BLaER1 (cell line): Measurements from ENCODE around the gene TGFBRAP1.

Experiments used
- H3K27ac ChIP-seq: shearing (Covaris generic); formaldehyde crosslinking; 2 replicates; pipeline ENCODE4 v1.8.1; 2022
- H3K27me3 ChIP-seq: shearing (Covaris generic); formaldehyde crosslinking; 2 replicates; pipeline ENCODE4 v1.8.1; 2022
- H3K36me3 ChIP-seq: shearing (Covaris generic); formaldehyde crosslinking; 2 replicates; pipeline ENCODE4 v1.8.1; 2022
- H3K4me1 ChIP-seq: shearing (Covaris generic); formaldehyde crosslinking; 2 replicates; pipeline ENCODE4 v1.8.1; 2022
- H3K4me2 ChIP-seq: shearing (Covaris generic); formaldehyde crosslinking; 2 replicates; pipeline ENCODE4 v1.8.1; 2022
- H3K4me3 ChIP-seq: shearing (Covaris generic); formaldehyde crosslinking; 2 replicates; pipeline ENCODE4 v1.8.1; 2022
- H3K9ac ChIP-seq: shearing (Covaris generic); formaldehyde crosslinking; 2 replicates; pipeline ENCODE4 v1.8.1; 2022
- H3K9me3 ChIP-seq: shearing (Covaris generic); formaldehyde crosslinking; 2 replicates; pipeline ENCODE4 v1.8.1; 2022
- H4K20me1 ChIP-seq: shearing (Covaris generic); formaldehyde crosslinking; 2 replicates; pipeline ENCODE4 v1.8.1; 2022
- Cebpa-rat ChIP-seq: shearing (Covaris generic); IDR thresholded peaks from 2 replicates; pipeline ENCODE4 v1.8.1; 2022

TGFBRAP1 gene

DNA sequence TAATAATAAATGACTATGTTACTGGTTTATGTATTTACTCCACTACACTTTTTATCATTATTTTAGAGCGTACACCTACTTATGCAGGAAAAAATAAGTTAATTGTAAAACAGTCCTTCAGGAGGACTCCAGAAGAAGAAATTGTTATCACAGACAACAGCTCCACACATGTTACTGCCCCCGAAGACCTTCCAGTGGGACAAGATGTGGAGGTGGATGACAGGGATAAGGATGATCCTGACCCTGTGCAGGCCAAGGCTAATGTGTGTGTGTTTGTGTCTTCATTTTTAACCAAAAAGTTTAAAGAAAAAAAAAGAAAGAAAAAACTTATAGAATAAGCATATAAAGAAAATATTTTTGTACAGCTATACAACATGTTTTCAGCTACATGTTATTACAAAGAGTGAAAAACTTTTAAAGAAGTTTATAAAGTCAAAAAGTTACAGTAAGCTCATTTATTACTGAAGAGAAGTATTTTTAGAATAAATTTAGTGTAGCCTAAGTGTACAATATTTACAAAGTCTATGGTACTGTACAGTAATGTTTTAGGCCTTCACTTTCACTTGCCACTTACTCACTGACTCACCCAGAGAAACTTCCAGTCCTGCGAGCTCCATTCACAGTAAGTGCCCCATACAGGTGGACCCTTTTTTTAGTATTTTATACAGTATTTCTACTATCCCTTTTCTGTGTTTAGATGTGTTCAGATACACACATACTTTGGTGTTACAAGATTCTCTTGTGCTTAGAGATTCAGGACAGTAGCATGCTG is 7.5 kb downstream of the TGFBRAP1 start:
- H3K4me2 ChIP-seq, result no peak overlapping the region
- H4K20me1 ChIP-seq, result peaks cover 94% of the 10 kb centered on the region

DNA sequence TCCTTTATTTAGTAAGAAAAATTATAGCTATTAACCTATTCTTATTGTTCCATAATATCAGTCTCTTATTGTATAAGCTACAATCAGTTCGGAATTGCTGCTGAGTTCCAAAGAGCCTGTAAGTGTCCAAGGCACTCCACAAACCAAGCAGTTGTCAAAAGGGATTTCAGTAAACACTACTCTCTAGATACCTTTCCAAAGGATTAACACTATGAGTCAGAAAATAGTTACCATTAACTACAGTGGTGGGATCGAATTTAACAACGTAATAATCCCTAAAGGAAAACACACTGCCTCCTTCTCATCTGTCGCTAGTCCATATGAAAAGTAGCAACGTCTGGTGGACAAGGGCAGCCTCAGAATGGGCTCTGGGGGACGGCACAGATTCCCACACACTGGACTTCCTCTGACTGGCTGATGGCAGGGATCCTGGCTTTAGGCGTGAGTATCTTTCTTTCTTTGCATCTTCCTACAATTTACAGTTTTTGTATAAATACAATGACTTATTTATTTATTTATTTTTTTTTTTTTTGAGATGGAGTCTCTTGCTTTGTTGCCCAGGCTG is 8.8 kb downstream of the TGFBRAP1 start:
- no peak overlapping the region for H3K4me2 ChIP-seq
- no peak overlapping the region for H3K4me3 ChIP-seq
- peaks cover 24% of the 10 kb centered on the region for H3K36me3 ChIP-seq
- TF ChIP-seq Cebpa-rat, result no peak
- H3K9me3 ChIP-seq, result no peaks in the 10 kb centered on the region
- H3K4me1 ChIP-seq, result peaks cover 33% of the 10 kb centered on the region
- no peaks in the 10 kb centered on the region for H3K27me3 ChIP-seq
- H3K27ac ChIP-seq, result no peak overlapping the region
- peaks cover 94% of the 10 kb centered on the region for H4K20me1 ChIP-seq
- no peak overlapping the region for H3K9ac ChIP-seq

More for the DNA sequence above, 7.5 kb downstream of the TGFBRAP1 start:
- peaks cover 34% of the 10 kb centered on the region for H3K4me1 ChIP-seq
- no peaks in the 10 kb centered on the region for H3K9me3 ChIP-seq
- H3K27ac ChIP-seq, result no peak overlapping the region
- no peak overlapping the region for H3K9ac ChIP-seq
- peaks cover 29% of the 10 kb centered on the region for H3K36me3 ChIP-seq
- no peak for TF ChIP-seq Cebpa-rat
- no peaks in the 10 kb centered on the region for H3K27me3 ChIP-seq
- H3K4me3 ChIP-seq, result no peak overlapping the region

- H3K4me3 ChIP-seq, result no peak overlapping the region
- peaks cover 5% of the 10 kb centered on the region for H3K4me1 ChIP-seq
- no peak overlapping the region for H3K27ac ChIP-seq
- H3K36me3 ChIP-seq, result peaks cover 4% of the 10 kb centered on the region
- H3K27me3 ChIP-seq, result no peaks in the 10 kb centered on the region
- no peak for TF ChIP-seq Cebpa-rat
- peaks cover 85% of the 10 kb centered on the region for H4K20me1 ChIP-seq
- no peak overlapping the region for H3K4me2 ChIP-seq
- no peaks in the 10 kb centered on the region for H3K9me3 ChIP-seq
- H3K9ac ChIP-seq, result no peak overlapping the region
These were observed 11.6 kb downstream of the TGFBRAP1 start for GRCh38 chr2:105317937-105318336.

- no peaks in the 10 kb centered on the region for H3K9me3 ChIP-seq
- TF ChIP-seq Cebpa-rat, result no peak
- no peak overlapping the region for H3K4me3 ChIP-seq
- no peak overlapping the region for H3K4me2 ChIP-seq
- H3K36me3 ChIP-seq, result 0 out of 2 replicates have a peak, but pooled peaks cover 1% of the 10 kb centered on the region
- H4K20me1 ChIP-seq, result peaks cover 85% of the 10 kb centered on the region
- no peaks in the 10 kb centered on the region for H3K27me3 ChIP-seq
- no peak overlapping the region for H3K27ac ChIP-seq
- no peak overlapping the region for H3K9ac ChIP-seq
- H3K4me1 ChIP-seq, result no peaks in the 10 kb centered on the region
These were observed 14.2 kb downstream of the TGFBRAP1 start for GRCh38 chr2:105315314-105315713.

DNA sequence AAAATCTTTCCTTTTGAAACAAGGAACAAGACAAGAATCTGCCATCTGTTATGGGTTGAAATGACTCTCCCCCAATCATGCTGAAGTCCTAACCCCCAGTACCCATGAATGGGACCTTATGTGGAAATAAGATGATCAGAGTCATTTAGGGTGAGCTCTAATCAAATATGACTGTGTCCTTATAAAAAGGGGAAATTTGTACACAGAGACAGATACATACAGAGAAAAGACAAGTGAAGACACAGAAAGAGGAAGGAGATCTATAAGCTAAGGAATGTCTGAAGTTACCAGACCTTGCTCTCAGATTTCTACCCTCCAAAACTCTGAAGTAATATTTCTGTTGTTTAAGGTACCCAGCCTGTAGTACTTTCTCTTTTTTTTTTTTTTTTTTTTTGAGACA is 15.7 kb downstream of the TGFBRAP1 start:
- Histone ChIP-seq H3K4me3 (no peak overlapping the region), H3K9me3 (no peaks in the 10 kb centered on the region), H4K20me1 (peaks cover 91% of the 10 kb centered on the region), H3K4me1 (no peaks in the 10 kb centered on the region), H3K36me3 (peaks cover 14% of the 10 kb centered on the region), H3K27ac (no peak overlapping the region), H3K27me3 (no peaks in the 10 kb centered on the region), H3K4me2 (no peak overlapping the region), H3K9ac (no peak overlapping the region)
- no peak for TF ChIP-seq Cebpa-rat

GRCh38 chr2:105309147-105309545 is 20.4 kb downstream of the TGFBRAP1 start:
- Histone ChIP-seq H3K9me3 (no peaks in the 10 kb centered on the region), H3K4me3 (no peak overlapping the region), H3K4me2 (no peak overlapping the region), H3K27me3 (no peaks in the 10 kb centered on the region), H4K20me1 (peaks cover 94% of the 10 kb centered on the region), H3K9ac (no peak overlapping the region), H3K27ac (no peak overlapping the region), H3K36me3 (peaks cover 59% of the 10 kb centered on the region), H3K4me1 (no peaks in the 10 kb centered on the region)
- TF ChIP-seq Cebpa-rat, result no peak

- H3K4me3 ChIP-seq, result no peak overlapping the region
- no peaks in the 10 kb centered on the region for H3K9me3 ChIP-seq
- no peaks in the 10 kb centered on the region for H3K4me1 ChIP-seq
- no peaks in the 10 kb centered on the region for H3K27me3 ChIP-seq
- no peak overlapping the region for H3K4me2 ChIP-seq
- no peak for TF ChIP-seq Cebpa-rat
- H3K27ac ChIP-seq, result no peak overlapping the region
- peaks cover 95% of the 10 kb centered on the region for H4K20me1 ChIP-seq
- peaks cover 61% of the 10 kb centered on the region for H3K36me3 ChIP-seq
- H3K9ac ChIP-seq, result no peak overlapping the region
These were observed 21.0 kb downstream of the TGFBRAP1 start for GRCh38 chr2:105308382-105309146.

DNA sequence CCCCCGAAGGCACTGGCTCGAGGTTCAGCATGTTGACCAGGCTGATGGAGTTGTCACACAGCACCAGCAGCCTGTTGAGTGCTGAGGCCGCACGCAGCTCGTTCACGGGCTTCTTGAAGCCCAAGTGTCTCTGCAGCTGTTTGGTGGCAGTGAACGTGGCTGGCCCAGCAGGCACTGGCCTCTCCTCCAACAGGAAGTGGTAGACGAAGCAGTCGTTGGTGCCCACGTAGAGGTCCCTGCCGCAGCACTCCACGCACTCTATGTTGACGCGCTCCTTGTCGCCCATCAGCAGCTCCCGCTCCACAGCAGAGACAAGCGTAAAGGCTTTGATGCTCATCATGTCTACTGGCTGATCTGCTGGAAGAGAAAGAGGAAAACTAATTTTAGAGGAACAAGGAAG is 21.6 kb downstream of the TGFBRAP1 start:
- H3K9me3 ChIP-seq, result no peaks in the 10 kb centered on the region
- peaks cover 67% of the 10 kb centered on the region for H3K36me3 ChIP-seq
- peaks cover 95% of the 10 kb centered on the region for H4K20me1 ChIP-seq
- no peak overlapping the region for H3K9ac ChIP-seq
- no peak overlapping the region for H3K4me2 ChIP-seq
- no peak for TF ChIP-seq Cebpa-rat
- H3K27ac ChIP-seq, result no peak overlapping the region
- H3K4me3 ChIP-seq, result no peak overlapping the region
- no peaks in the 10 kb centered on the region for H3K4me1 ChIP-seq
- H3K27me3 ChIP-seq, result no peaks in the 10 kb centered on the region

GRCh38 chr2:105307550-105307949 is 22.0 kb downstream of the TGFBRAP1 start:
- Histone ChIP-seq H4K20me1 (peaks cover 95% of the 10 kb centered on the region), H3K27me3 (no peaks in the 10 kb centered on the region), H3K9ac (no peak overlapping the region), H3K36me3 (peaks cover 70% of the 10 kb centered on the region), H3K4me1 (no peaks in the 10 kb centered on the region), H3K4me3 (no peak overlapping the region), H3K27ac (no peak overlapping the region), H3K4me2 (no peak overlapping the region), H3K9me3 (no peaks in the 10 kb centered on the region)
- no peak for TF ChIP-seq Cebpa-rat

- Histone ChIP-seq H3K4me3 (no peak overlapping the region), H3K9ac (no peak overlapping the region), H3K4me1 (no peaks in the 10 kb centered on the region), H3K36me3 (peaks cover 70% of the 10 kb centered on the region), H3K9me3 (no peaks in the 10 kb centered on the region), H3K4me2 (no peak overlapping the region), H4K20me1 (peaks cover 95% of the 10 kb centered on the region), H3K27ac (no peak overlapping the region), H3K27me3 (no peaks in the 10 kb centered on the region)
- TF ChIP-seq Cebpa-rat, result no peak
These were observed 22.4 kb downstream of the TGFBRAP1 start for GRCh38 chr2:105307146-105307545.
